ENCODE data around the gene NHSL2.
A peak's percentile ranks its signal among the peaks of the same experiment; 100 is the strongest.

NHSL2 gene

GRCh38 chrX:72114807-72115206 is 204.2 kb downstream of the NHSL2 start:
- FAIRE-seq = no peak

DNA sequence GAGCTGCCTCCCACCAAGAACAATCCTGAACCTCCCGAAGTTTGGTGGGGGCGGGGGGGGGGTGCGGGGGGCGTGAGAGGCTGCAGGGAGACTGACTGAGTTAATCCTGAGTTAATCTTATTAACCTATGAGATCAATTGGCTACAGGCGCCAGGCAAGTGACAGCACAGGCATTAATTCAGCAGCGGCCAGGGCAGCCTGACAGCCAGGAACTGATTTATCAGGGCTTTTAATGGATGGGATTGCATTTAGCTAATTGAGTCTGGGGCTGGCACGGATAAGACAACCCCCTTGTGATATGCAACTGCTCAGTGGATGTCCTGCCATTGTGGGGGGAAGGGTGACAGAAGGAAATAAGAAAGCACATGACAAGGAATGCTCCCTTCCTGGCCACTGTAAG is 204.7 kb downstream of the NHSL2 start:
- no peak for FAIRE-seq

DNA sequence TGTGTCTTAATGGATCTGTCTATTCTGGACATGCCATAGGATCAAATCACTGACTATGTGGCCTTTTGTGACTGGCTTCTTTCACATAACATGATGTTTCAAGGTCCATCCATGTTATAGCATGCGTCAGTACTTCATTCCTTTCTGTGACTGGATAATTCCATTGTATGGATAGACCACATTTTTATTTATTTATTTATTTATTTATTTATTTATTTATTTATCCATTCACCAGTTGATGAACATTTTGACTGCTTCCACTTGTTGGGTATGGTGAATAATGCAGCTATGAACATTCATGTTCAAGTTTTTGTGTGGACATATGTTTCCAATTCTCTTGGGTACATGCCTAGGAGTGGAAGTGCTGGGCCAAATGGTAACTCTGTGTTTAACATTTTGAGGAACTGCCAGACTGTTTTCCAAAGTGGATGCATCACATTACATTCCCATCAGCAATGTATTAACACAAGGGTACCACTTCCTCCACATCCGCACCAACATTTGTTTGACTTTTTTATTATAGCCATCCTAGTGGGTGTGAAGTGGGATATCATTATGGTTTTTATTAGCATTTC is 207.1 kb downstream of the NHSL2 start:
- FAIRE-seq = no peak

DNA sequence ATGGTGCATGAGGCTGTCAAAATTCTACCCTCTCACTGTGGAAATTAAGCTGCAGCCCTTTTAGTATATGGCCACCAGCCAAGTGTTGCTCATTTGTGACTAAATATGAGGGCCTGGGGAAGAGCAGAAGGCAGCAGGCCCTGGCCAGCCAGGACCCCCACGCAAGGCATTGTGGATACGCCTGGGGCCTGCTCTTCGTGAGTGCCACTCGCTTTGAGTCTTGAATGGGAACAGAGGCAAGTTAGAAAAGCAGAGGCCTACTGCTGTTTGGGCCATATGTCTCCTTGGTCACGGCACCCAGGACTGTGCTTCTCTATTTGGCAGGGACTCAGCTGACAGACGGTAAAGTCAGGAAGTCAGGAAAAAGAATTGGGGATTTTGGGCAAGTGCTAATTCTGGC is 210.2 kb downstream of the NHSL2 start:
- no peak for FAIRE-seq

- no peak for FAIRE-seq
Observed at GRCh38 chrX:72121383-72121782, 210.7 kb downstream of the NHSL2 start.

DNA sequence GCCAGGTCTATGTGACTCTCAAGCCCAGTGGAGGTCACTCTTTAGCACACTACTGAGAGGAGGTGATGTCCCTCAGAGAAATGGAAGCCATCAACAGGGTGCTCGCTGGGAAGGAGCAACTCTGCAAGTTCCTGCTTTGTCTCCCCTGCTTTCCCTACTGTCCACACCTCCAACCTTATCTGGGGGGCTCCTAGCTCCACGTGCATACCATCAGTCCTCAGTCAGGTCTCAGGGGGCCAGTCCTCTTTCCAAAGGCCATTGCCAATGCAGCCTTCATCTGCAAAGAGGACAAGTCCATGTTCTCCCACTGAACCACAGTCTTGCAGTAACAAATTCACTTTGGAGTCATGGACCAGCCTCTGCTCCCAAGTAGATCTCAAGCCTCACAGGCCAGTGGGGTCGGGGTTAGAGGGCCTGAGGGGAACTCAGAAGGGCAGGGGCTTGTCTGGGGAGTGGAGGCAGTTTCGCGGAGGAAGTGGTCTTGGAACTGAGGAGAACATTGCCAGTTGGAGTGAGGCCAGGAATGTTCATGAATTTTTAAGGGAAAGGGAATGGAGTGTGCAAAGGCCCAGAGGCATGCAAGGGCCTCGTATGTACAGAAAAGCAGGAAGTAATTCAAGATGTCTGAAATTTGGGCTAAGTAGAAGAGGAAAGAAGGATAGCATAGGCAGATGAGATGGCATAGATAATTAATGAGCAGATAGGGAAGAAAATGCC is 212.1 kb downstream of the NHSL2 start:
- FAIRE-seq = no peak

GRCh38 chrX:72123471-72124185 is 213.0 kb downstream of the NHSL2 start:
- FAIRE-seq = no peak

- no peak for FAIRE-seq
Observed at GRCh38 chrX:72124540-72125201, 214.0 kb downstream of the NHSL2 start.

DNA sequence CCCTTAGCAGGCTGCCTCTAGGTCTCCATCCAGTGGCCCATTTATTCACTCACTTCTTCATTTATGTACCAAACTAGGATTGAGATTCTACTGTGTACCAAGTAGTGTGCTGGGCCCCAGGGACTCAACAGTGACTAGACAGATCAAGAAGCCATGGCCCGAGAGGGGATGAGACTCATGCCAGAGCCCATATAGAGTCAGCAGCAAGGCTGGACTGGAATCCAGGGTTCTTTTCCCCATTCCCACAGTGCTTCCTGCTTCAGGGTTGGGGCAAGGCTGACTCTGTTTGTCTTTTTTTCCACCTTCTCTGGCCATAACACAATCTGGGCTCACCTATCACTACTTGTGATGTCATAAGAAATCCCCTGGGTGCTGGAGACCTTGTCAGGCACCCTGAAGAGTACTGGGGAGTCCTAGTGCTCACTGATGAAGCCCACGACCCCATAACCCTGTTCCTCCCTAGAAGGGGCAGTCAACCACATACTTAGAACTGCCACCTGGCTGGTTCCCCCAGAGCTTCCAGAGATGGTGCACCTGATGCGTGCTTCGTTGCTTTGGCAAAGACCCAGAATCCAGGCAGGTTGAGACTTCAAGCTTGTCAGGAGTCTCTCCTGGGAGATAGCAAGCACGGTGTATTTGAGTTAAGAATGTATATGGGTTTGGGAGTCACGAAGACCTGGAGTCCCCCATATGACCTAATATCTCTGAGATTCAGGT is 214.8 kb downstream of the NHSL2 start:
- no peak for FAIRE-seq

DNA sequence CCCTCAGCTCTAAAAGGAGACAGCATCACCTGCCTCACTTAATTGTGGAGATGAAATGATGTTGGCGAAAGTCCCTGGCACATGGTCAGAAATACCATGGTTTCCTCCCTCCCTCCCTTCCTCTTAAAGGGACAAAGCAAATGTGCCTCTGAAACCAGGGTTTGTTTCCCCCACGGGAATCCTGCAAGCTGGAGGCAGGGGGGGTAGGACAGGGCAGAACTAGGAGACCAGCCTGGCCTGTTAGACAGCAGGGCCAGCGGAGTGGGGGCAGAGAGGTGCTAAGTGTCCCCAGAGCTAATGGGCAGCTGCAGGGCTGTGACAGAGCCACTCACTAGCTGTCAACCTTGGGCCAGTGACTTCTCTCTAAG is 215.4 kb downstream of the NHSL2 start:
- FAIRE-seq = no peak

GRCh38 chrX:72126539-72127140 is 216.0 kb downstream of the NHSL2 start:
- peak; percentile 63 for FAIRE-seq

- FAIRE-seq = no peak
Observed at GRCh38 chrX:72127332-72127731, 216.7 kb downstream of the NHSL2 start.

- no peak for FAIRE-seq
Observed at GRCh38 chrX:72128183-72128834, 217.7 kb downstream of the NHSL2 start.

GRCh38 chrX:72128881-72129280 is 218.2 kb downstream of the NHSL2 start:
- FAIRE-seq = no peak

DNA sequence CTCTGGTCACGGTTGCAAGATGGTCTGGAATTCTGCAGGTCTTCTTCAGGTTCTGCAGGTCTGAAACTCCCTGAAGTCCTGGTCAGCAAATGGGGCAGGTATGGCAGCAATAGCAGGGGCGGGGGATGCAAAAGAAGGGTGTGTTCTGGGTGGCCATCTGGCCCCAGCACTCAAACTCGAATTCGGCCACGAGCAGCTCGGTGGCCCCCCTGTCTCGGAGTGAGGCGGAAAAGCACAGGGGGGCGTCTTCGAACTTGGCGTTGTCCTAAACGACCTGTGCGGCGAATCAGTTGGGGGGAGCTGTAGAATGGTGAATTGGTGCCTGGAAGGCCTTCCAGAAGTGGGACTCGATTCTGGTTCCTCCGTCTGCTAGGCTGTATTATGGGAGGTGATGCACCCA is 219.0 kb downstream of the NHSL2 start:
- no peak for FAIRE-seq

GRCh38 chrX:72130156-72130761 is 219.6 kb downstream of the NHSL2 start:
- no peak for FAIRE-seq

DNA sequence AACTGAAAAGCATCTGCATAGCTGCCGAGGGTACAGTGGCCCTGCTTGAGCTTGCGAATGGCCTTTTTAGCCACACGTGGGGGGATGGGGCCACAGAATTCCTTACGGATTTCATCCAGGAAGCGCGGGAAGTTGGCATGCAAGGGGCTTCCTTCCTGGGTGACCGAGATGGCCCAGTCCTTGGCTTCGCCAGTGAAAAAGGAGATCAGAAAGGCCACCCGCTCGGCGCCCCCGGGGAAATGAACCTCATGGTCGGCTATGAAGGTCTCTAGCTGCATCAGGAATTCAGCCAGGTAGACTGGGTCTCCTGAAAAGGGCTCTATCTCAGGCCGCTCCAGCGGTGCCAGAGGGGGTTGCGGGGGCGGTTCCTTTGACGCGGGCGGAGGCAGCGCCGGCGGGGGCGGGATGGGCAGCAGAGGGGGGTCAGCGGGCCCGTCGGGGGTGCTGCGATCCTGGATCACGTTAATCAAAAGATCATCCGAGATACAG is 220.2 kb downstream of the NHSL2 start:
- FAIRE-seq = no peak

DNA sequence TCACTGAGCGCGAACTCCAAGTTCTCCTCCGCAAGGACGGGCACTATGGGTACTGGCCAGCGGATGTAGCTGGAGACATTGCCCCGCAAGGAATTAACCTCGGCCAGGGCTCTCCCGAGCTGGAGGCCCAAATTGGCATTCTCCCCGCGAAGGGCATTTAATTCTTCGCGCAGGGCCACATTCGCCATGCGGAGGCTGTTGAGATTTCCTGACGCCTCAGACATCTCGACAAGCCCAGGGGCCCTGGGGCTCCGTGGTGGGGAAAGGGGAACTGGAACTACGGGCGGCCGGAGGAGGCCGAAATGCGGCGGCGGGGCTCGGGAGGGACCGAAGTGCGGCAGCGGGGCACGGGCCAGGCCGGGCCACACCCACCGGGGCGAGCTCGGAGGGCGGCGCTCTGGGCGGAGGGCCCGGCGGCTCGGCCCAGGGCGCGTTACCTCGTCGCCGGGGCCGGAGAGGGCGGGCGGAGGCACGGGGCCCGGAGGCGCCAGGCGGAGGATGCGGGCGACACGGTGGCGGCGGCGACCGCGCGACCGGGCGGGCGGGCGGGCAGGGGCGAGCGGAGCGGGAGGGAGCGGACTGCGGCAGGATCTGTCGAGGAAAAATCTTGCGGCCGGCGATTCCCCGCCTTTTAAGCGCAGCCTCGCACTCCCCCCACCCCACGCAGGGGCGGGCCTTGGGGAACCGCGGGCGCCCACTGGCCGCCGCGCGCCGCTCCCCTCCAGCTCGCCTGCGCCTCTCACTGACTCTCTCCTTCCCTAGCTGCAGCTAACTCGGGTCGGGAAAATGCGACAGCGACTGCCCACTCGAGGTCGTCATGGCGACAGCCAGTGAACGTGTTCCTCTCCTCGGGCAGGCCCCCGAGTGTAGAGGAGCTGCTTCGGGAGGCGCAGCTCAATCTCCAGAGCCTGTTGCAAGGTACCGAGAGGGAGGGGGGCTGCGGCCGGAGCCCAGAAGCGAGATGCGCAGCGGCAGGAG is 221.0 kb downstream of the NHSL2 start, which contains the start of gene RTL5:
TSS of gene RTL5 (minus strand) at position 599 of the 978 bp plus-strand sequence.
- FAIRE-seq = no peak

DNA sequence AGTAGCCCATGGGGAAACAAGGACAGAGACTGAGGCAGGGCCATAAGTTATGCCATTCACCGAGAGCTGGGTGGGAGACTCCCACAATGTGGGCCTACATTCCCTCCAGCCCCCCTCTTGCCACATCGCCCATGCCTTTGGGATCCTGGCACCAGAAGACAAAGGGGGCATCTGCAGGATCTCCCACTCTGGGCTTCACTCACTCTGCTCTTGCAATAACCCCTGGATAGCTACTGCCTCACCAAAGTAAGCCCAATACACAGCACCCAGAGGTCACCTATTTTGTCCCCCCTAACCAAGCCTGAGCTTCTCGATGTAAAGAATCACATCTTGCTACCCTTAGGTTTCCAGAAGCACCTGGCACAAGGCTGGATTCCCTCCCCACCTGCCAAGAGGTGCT is 221.8 kb downstream of the NHSL2 start:
- FAIRE-seq = no peak

All from A204.1 (cell line).